GM12878 (cell line): ENCODE measurements around the gene RPS27L. TPM values are rescaled to one million over a fixed set of nuclear protein-coding genes. Genes with fewer than 3 reads are reported as not detected.

Source experiments
- BMI1 ChIP-seq: fragments of 450-650 bp; IDR thresholded peaks from 2 replicates; pipeline ENCODE4 v1.6.1; 2016; ENCODE audit warnings: mild to moderate bottlenecking, moderate library complexity, borderline replicate concordance
- CBX3 ChIP-seq: fragments of 200-600 bp; sonication (generic); IDR thresholded peaks from 2 replicates; pipeline ENCODE4 v1.6.1; 2016; ENCODE audit warnings: low read depth, borderline replicate concordance
- CREB1 ChIP-seq: IDR thresholded peaks from 2 replicates; pipeline ENCODE4 v1.6.1; 2012; ENCODE audit warnings: low read depth, mild to moderate bottlenecking, inconsistent platforms
- DPF2 ChIP-seq: fragments of 450-650 bp; IDR thresholded peaks from 2 replicates; pipeline ENCODE4 v1.6.1; 2017; ENCODE audit warnings: mild to moderate bottlenecking
- HDAC2 ChIP-seq: fragments of 200-600 bp; sonication (generic); IDR thresholded peaks from 2 replicates; pipeline ENCODE4 v1.6.1; 2017
- MXI1 ChIP-seq: fragments of 150-350 bp; IDR thresholded peaks from 2 replicates; pipeline ENCODE4 v1.6.1; 2011; ENCODE audit warnings: low read depth, mild to moderate bottlenecking, inconsistent platforms, low read length, improper control_type of control experiment
- NR2F1 ChIP-seq: fragments of 450-650 bp; conservative IDR thresholded peaks from 2 replicates; pipeline ENCODE4 v1.6.1; 2017; ENCODE audit warnings: mild to moderate bottlenecking
- RUNX3 ChIP-seq: IDR thresholded peaks from 2 replicates; pipeline ENCODE4 v1.6.1; 2012; ENCODE audit warnings: low read length, inconsistent platforms
- SIX5 ChIP-seq: IDR thresholded peaks from 2 replicates; pipeline ENCODE4 v1.6.1; 2011; ENCODE audit warnings: mild to moderate bottlenecking, low read depth, low read length, moderate library complexity; ENCODE audit not compliant: severe bottlenecking
- TCF12 ChIP-seq: IDR thresholded peaks from 2 replicates; pipeline ENCODE4 v1.6.1; 2011; ENCODE audit warnings: low read depth, mild to moderate bottlenecking, low read length
- YBX1 ChIP-seq: fragments of 450-650 bp; IDR thresholded peaks from 2 replicates; pipeline ENCODE4 v1.6.1; 2016; ENCODE audit warnings: antibody characterized with exemption
- ZNF274 ChIP-seq: IDR thresholded peaks from one replicate; pipeline ENCODE4 v1.8.0; 2011; ENCODE audit not compliant: insufficient read length, insufficient read depth
- ZSCAN29 ChIP-seq: fragments of 450-650 bp; IDR thresholded peaks from 2 replicates; pipeline ENCODE4 v1.6.1; 2017; ENCODE audit warnings: mild to moderate bottlenecking, moderate library complexity
- polyA plus RNA-seq, 11 experiments: library from polyadenylated mRNA; depleted of rRNA in 4 of 11; unstranded in 6 of 11; stranded (reverse) in 5 of 11; fragments of >200 nt; fragmentation: Nextera tagmentation in 4 of 11; fragmentation: Illumina TruSeq in 1 of 11; extraction: Ambion mirVana in 4 of 11; extraction: Trizol in 1 of 11; gene quantifications; 1 replicate in 1 of 11; 2 replicates in 10 of 11; pipeline versions ENCODE4 v1.2.1 to v1.2.3, GENCODE V29; 2011 to 2016; ENCODE audit warnings: inconsistent platforms in 2 of 11, missing spikeins in 2 of 11, low read depth in 1 of 11
- total RNA-seq, 4 experiments: library from RNA; depleted of rRNA in 3 of 4; stranded (reverse); fragments of >200 nt in 3 of 4; fragmentation: Illumina TruSeq in 1 of 4; extraction: Trizol in 1 of 4; gene quantifications; 2 replicates each; pipeline versions ENCODE4 v1.2.1 to v1.2.3, GENCODE V29; 2013 to 2021
- TF ChIP-seq, protein P1 (sequence below): fragments of 450-650 bp; IDR thresholded peaks from 2 replicates; pipeline ENCODE4 v1.6.1; 2017; ENCODE audit warnings: antibody characterized with exemption, mild to moderate bottlenecking, moderate library complexity

Gene RPS27L
- total and polyA plus RNA-seq, 10 of the 15 experiments (the other 5 are each of a cell fraction or from before 2014, with no cell fraction given), result 133 to 970 (median 220) TPM

GRCh38 chr15:63188247-63188925, 31.1 kb upstream of the RPS27L start (continued):
- TF ChIP-seq SIX5, result no peak
- no peak for TF ChIP-seq TCF12
- no peak for TF ChIP-seq HDAC2
- no peak for TF ChIP-seq CBX3
- TF ChIP-seq MXI1, result no peak
- peak; percentile 40; the same call in 1 of the 2 replicates for TF ChIP-seq CREB1
- TF ChIP-seq ZNF274, result no peak
- no peak for TF ChIP-seq BMI1
- TF ChIP-seq RUNX3, result peak; percentile 57
- no peak for TF ChIP-seq YBX1
- TF ChIP-seq NR2F1, result no peak
- TF ChIP-seq ZSCAN29, result no peak
- 0 out of 2 replicates have a peak, but pooled peaks have one; percentile 6 for TF ChIP-seq DPF2
- TF ChIP-seq, protein P1, sequence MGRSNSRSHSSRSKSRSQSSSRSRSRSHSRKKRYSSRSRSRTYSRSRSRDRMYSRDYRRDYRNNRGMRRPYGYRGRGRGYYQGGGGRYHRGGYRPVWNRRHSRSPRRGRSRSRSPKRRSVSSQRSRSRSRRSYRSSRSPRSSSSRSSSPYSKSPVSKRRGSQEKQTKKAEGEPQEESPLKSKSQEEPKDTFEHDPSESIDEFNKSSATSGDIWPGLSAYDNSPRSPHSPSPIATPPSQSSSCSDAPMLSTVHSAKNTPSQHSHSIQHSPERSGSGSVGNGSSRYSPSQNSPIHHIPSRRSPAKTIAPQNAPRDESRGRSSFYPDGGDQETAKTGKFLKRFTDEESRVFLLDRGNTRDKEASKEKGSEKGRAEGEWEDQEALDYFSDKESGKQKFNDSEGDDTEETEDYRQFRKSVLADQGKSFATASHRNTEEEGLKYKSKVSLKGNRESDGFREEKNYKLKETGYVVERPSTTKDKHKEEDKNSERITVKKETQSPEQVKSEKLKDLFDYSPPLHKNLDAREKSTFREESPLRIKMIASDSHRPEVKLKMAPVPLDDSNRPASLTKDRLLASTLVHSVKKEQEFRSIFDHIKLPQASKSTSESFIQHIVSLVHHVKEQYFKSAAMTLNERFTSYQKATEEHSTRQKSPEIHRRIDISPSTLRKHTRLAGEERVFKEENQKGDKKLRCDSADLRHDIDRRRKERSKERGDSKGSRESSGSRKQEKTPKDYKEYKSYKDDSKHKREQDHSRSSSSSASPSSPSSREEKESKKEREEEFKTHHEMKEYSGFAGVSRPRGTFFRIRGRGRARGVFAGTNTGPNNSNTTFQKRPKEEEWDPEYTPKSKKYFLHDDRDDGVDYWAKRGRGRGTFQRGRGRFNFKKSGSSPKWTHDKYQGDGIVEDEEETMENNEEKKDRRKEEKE, result no peak
